Measurements from ENCODE around the gene CT45A1.

CT45A1 gene

GRCh38 chrX:135697601-135698000 lies 15.8 kb upstream of the CT45A1 start:
- no peaks in the 10 kb centered on the region for H3K36me3 ChIP-seq (replicated peaks in 1 of 2; ENCODE audit: control insufficient read depth in 2 of 2, insufficient read depth in 2 of 2, low read length in 2 of 2)
- H3K4me1 ChIP-seq (ENCODE audit: control insufficient read depth in 2 of 2, insufficient read depth in 1 of 2, low read depth in 1 of 2, low read length in 2 of 2) = no peaks in the 10 kb centered on the region
- no peak overlapping the region for H3K27ac ChIP-seq (replicated peaks; ENCODE audit: low read length)
- no peak overlapping the region for H3K4ac ChIP-seq (ENCODE audit: low read length)
- no peak overlapping the region for H3K18ac ChIP-seq (ENCODE audit: low read length)
- no peak overlapping the region for H3K23ac ChIP-seq (ENCODE audit: low read depth, low read length, poor library complexity)
- H3K9me3 ChIP-seq (replicated peaks in 1 of 2; ENCODE audit: control insufficient read depth in 2 of 2, insufficient read depth in 1 of 2, low read depth in 1 of 2, low read length in 2 of 2) = peaks cover 0 to 3% of the 10 kb centered on the region in 2 donors
- peaks cover 0 to 6% (median 0%) of the 10 kb centered on the region in 3 experiments for H3K27me3 ChIP-seq (ENCODE audit: control insufficient read depth in 3 of 3, insufficient read depth in 3 of 3, low read depth in 1 of 3, low read length in 3 of 3)
- H4K91ac ChIP-seq (ENCODE audit: low read depth, low read length, poor library complexity) = no peak overlapping the region
- H4K8ac ChIP-seq (ENCODE audit: low read depth, low read length) = no peak overlapping the region
- no peak overlapping the region for H2BK5ac ChIP-seq (ENCODE audit: low read length)
- no peaks in the 10 kb centered on the region for H3K79me1 ChIP-seq (ENCODE audit: low read depth, low read length)
- no peak overlapping the region for H3K4me2 ChIP-seq (ENCODE audit: insufficient read depth, low read length, poor library complexity, severe bottlenecking)
- no peak overlapping the region for H2BK12ac ChIP-seq (ENCODE audit: low read length)
- no peak overlapping the region for H3K14ac ChIP-seq (ENCODE audit: low read length)
- H2BK120ac ChIP-seq (ENCODE audit: low read depth, low read length) = no peak overlapping the region
- no peak overlapping the region for H3K4me3 ChIP-seq (ENCODE audit: low read length in 2 of 2)
- no peak overlapping the region for H2BK15ac ChIP-seq (ENCODE audit: low read length)
- H2AFZ ChIP-seq (ENCODE audit: low read length) = no peak overlapping the region
- no peak overlapping the region for H2AK5ac ChIP-seq (ENCODE audit: low read depth, low read length)
- no peak for DNase-seq (ENCODE audit: low spot score)
- no peak overlapping the region for H3K9ac ChIP-seq (ENCODE audit: low read depth, low read length, poor library complexity)

GRCh38 chrX:135698924-135699323 lies 14.5 kb upstream of the CT45A1 start:
- no peak overlapping the region for H2BK5ac ChIP-seq (ENCODE audit: low read length)
- peaks cover 0 to 6% (median 0%) of the 10 kb centered on the region in 3 experiments for H3K27me3 ChIP-seq (ENCODE audit: control insufficient read depth in 3 of 3, insufficient read depth in 3 of 3, low read depth in 1 of 3, low read length in 3 of 3)
- DNase-seq (ENCODE audit: low spot score) = no peak
- no peak overlapping the region for H3K4me3 ChIP-seq (ENCODE audit: low read length in 2 of 2)
- no peak overlapping the region for H3K4me2 ChIP-seq (ENCODE audit: insufficient read depth, low read length, poor library complexity, severe bottlenecking)
- H3K79me1 ChIP-seq (ENCODE audit: low read depth, low read length) = no peaks in the 10 kb centered on the region
- no peak overlapping the region for H3K4ac ChIP-seq (ENCODE audit: low read length)
- no peak overlapping the region for H3K14ac ChIP-seq (ENCODE audit: low read length)
- H3K23ac ChIP-seq (ENCODE audit: low read depth, low read length, poor library complexity) = no peak overlapping the region
- no peak overlapping the region for H3K27ac ChIP-seq (replicated peaks; ENCODE audit: low read length)
- no peaks in the 10 kb centered on the region for H3K4me1 ChIP-seq (ENCODE audit: control insufficient read depth in 2 of 2, insufficient read depth in 1 of 2, low read depth in 1 of 2, low read length in 2 of 2)
- no peak overlapping the region for H4K8ac ChIP-seq (ENCODE audit: low read depth, low read length)
- H2BK12ac ChIP-seq (ENCODE audit: low read length) = no peak overlapping the region
- H3K18ac ChIP-seq (ENCODE audit: low read length) = no peak overlapping the region
- no peak overlapping the region for H2BK15ac ChIP-seq (ENCODE audit: low read length)
- H3K9ac ChIP-seq (ENCODE audit: low read depth, low read length, poor library complexity) = no peak overlapping the region
- H3K36me3 ChIP-seq (replicated peaks in 1 of 2; ENCODE audit: control insufficient read depth in 2 of 2, insufficient read depth in 2 of 2, low read length in 2 of 2) = no peaks in the 10 kb centered on the region
- no peaks in the 10 kb centered on the region for H3K9me3 ChIP-seq (replicated peaks in 1 of 2; ENCODE audit: control insufficient read depth in 2 of 2, insufficient read depth in 1 of 2, low read depth in 1 of 2, low read length in 2 of 2)
- H4K91ac ChIP-seq (ENCODE audit: low read depth, low read length, poor library complexity) = no peak overlapping the region
- H2AFZ ChIP-seq (ENCODE audit: low read length) = no peak overlapping the region
- H2AK5ac ChIP-seq (ENCODE audit: low read depth, low read length) = no peak overlapping the region
- no peak overlapping the region for H2BK120ac ChIP-seq (ENCODE audit: low read depth, low read length)

GRCh38 chrX:135707880-135708279 lies 5.6 kb upstream of the CT45A1 start:
- Histone ChIP-seq H3K27me3 (ENCODE audit: control insufficient read depth in 3 of 3, insufficient read depth in 3 of 3, low read depth in 1 of 3, low read length in 3 of 3) (no peaks in the 10 kb centered on the region), H3K36me3 (replicated peaks in 1 of 2; ENCODE audit: control insufficient read depth in 2 of 2, insufficient read depth in 2 of 2, low read length in 2 of 2) (no peaks in the 10 kb centered on the region), H3K18ac (ENCODE audit: low read length) (no peak overlapping the region), H2BK5ac (ENCODE audit: low read length) (no peak overlapping the region), H2AK5ac (ENCODE audit: low read depth, low read length) (no peak overlapping the region), H3K4ac (ENCODE audit: low read length) (no peak overlapping the region), H2BK120ac (ENCODE audit: low read depth, low read length) (no peak overlapping the region), H3K9me3 (replicated peaks in 1 of 2; ENCODE audit: control insufficient read depth in 2 of 2, insufficient read depth in 1 of 2, low read depth in 1 of 2, low read length in 2 of 2) (peaks cover 0 to 2% of the 10 kb centered on the region in 2 donors), H2AFZ (ENCODE audit: low read length) (no peak overlapping the region), H3K4me3 (ENCODE audit: low read length in 2 of 2) (no peak overlapping the region), H3K14ac (ENCODE audit: low read length) (no peak overlapping the region), H2BK12ac (ENCODE audit: low read length) (no peak overlapping the region), H4K8ac (ENCODE audit: low read depth, low read length) (no peak overlapping the region), H3K23ac (ENCODE audit: low read depth, low read length, poor library complexity) (no peak overlapping the region), H3K9ac (ENCODE audit: low read depth, low read length, poor library complexity) (no peak overlapping the region), H3K4me2 (ENCODE audit: insufficient read depth, low read length, poor library complexity, severe bottlenecking) (no peak overlapping the region), H3K4me1 (ENCODE audit: control insufficient read depth in 2 of 2, insufficient read depth in 1 of 2, low read depth in 1 of 2, low read length in 2 of 2) (no peaks in the 10 kb centered on the region), H4K91ac (ENCODE audit: low read depth, low read length, poor library complexity) (no peak overlapping the region), H3K79me1 (ENCODE audit: low read depth, low read length) (no peaks in the 10 kb centered on the region), H2BK15ac (ENCODE audit: low read length) (no peak overlapping the region), H3K27ac (replicated peaks; ENCODE audit: low read length) (no peak overlapping the region)
- WGBS, 2 donors (ENCODE audit: extremely low coverage in 2 of 2, insufficient read length in 2 of 2, insufficient replicate concordance in 1 of 2) = no CpG with 5 or more reads among the region's 12 CpGs
- no peak for DNase-seq (ENCODE audit: low spot score)

GRCh38 chrX:135713795-135714194 lies 356 bp downstream of the CT45A1 start:
- Histone ChIP-seq H2BK15ac (ENCODE audit: low read length) (no peak overlapping the region), H2AFZ (ENCODE audit: low read length) (no peak overlapping the region), H2BK12ac (ENCODE audit: low read length) (no peak overlapping the region), H3K79me1 (ENCODE audit: low read depth, low read length) (no peaks in the 10 kb centered on the region), H3K4me2 (ENCODE audit: insufficient read depth, low read length, poor library complexity, severe bottlenecking) (no peak overlapping the region), H3K14ac (ENCODE audit: low read length) (no peak overlapping the region), H3K27me3 (ENCODE audit: control insufficient read depth in 3 of 3, insufficient read depth in 3 of 3, low read depth in 1 of 3, low read length in 3 of 3) (no peaks in the 10 kb centered on the region), H4K8ac (ENCODE audit: low read depth, low read length) (no peak overlapping the region), H3K4me3 (ENCODE audit: low read length in 2 of 2) (no peak overlapping the region), H3K9me3 (replicated peaks in 1 of 2; ENCODE audit: control insufficient read depth in 2 of 2, insufficient read depth in 1 of 2, low read depth in 1 of 2, low read length in 2 of 2) (no peaks in the 10 kb centered on the region), H3K4ac (ENCODE audit: low read length) (no peak overlapping the region), H3K18ac (ENCODE audit: low read length) (no peak overlapping the region), H3K4me1 (ENCODE audit: control insufficient read depth in 2 of 2, insufficient read depth in 1 of 2, low read depth in 1 of 2, low read length in 2 of 2) (no peaks in the 10 kb centered on the region), H3K27ac (replicated peaks; ENCODE audit: low read length) (no peak overlapping the region), H2AK5ac (ENCODE audit: low read depth, low read length) (no peak overlapping the region), H3K9ac (ENCODE audit: low read depth, low read length, poor library complexity) (no peak overlapping the region), H4K91ac (ENCODE audit: low read depth, low read length, poor library complexity) (no peak overlapping the region), H2BK5ac (ENCODE audit: low read length) (no peak overlapping the region), H3K36me3 (replicated peaks in 1 of 2; ENCODE audit: control insufficient read depth in 2 of 2, insufficient read depth in 2 of 2, low read length in 2 of 2) (no peaks in the 10 kb centered on the region), H3K23ac (ENCODE audit: low read depth, low read length, poor library complexity) (no peak overlapping the region), H2BK120ac (ENCODE audit: low read depth, low read length) (no peak overlapping the region)
- no CpG with 5 or more reads among the region's 20 CpGs for WGBS, 2 donors (ENCODE audit: extremely low coverage in 2 of 2, insufficient read length in 2 of 2, insufficient replicate concordance in 1 of 2)
- no peak for DNase-seq (ENCODE audit: low spot score)

All from neuronal stem cell (in vitro differentiated cells).